DND-41 (cell line): ENCODE measurements around the gene ARSG.
A peak's percentile ranks its signal among the peaks of the same experiment; 100 is the strongest.

Experiments
- ATAC-seq: fragments of 200-7000 bp; cut with Tn5 transposase; 3 replicates; pipeline ENCODE4 v1.9.1; 2021; ENCODE audit warnings: low read depth; ENCODE audit not compliant: insufficient read depth
- DNase-seq: peaks from one replicate; pipeline ENCODE4 v3.0.0-alpha.2; 2020
- H2AFZ ChIP-seq: 2 replicates; pipeline ENCODE4 v1.6.0; 2012; ENCODE audit warnings: low read depth, low read length
- H3K27ac ChIP-seq: 2 replicates; pipeline ENCODE4 v1.5.1; 2012; ENCODE audit warnings: low read length, inconsistent platforms
- H3K27me3 ChIP-seq: fragments of 200-600 bp; sonication (generic); 2 replicates; pipeline ENCODE4 v1.6.0; 2012; ENCODE audit warnings: low read length, mild to moderate bottlenecking, inconsistent platforms; ENCODE audit not compliant: insufficient read depth, poor library complexity
- H3K36me3 ChIP-seq: 2 replicates; pipeline ENCODE4 v1.5.1; 2012; ENCODE audit warnings: low read length, inconsistent platforms; ENCODE audit not compliant: insufficient read depth
- H3K4me1 ChIP-seq: 2 replicates; pipeline ENCODE4 v1.5.1; 2012; ENCODE audit warnings: mild to moderate bottlenecking, low read length; ENCODE audit not compliant: insufficient read depth
- H3K4me2 ChIP-seq: 2 replicates; pipeline ENCODE4 v1.6.0; 2012; ENCODE audit warnings: mild to moderate bottlenecking, moderate library complexity, low read length, inconsistent platforms; ENCODE audit not compliant: insufficient read depth
- H3K4me3 ChIP-seq, 2 experiments: fragments of 200-600 bp in 1 of 2; shearing (Covaris generic) in 1 of 2; 2 replicates each; pipeline ENCODE4 v1.5.1; 2012 to 2016; ENCODE audit warnings: inconsistent platforms in 2 of 2, low read length in 2 of 2, mild to moderate bottlenecking in 2 of 2, low read depth in 1 of 2, moderate library complexity in 1 of 2
- H3K79me2 ChIP-seq: 2 replicates; pipeline ENCODE4 v1.6.0; 2012; ENCODE audit warnings: low read length, inconsistent platforms; ENCODE audit not compliant: insufficient read depth
- H3K9ac ChIP-seq: 2 replicates; pipeline ENCODE4 v1.6.0; 2012; ENCODE audit warnings: low read depth, mild to moderate bottlenecking, inconsistent platforms, low read length, moderate library complexity
- H3K9me3 ChIP-seq: 2 replicates; pipeline ENCODE4 v1.5.1; 2012; ENCODE audit warnings: low read length, moderate library complexity, mild to moderate bottlenecking, inconsistent platforms; ENCODE audit not compliant: insufficient read depth, severe bottlenecking
- H4K20me1 ChIP-seq: 2 replicates; pipeline ENCODE4 v1.6.0; 2012; ENCODE audit warnings: low read length; ENCODE audit not compliant: insufficient read depth
- EZH2 ChIP-seq: IDR thresholded peaks from 3 replicates; pipeline ENCODE4 v1.6.1; 2012; ENCODE audit warnings: borderline replicate concordance, low read depth, mild to moderate bottlenecking, moderate library complexity, low read length, inconsistent platforms; ENCODE audit not compliant: severe bottlenecking
- TF ChIP-seq, protein P1 (sequence below): IDR thresholded peaks from 2 replicates; pipeline ENCODE4 v1.5.1; 2012; ENCODE audit warnings: borderline replicate concordance, low read length, moderate library complexity, mild to moderate bottlenecking; ENCODE audit not compliant: poor library complexity, severe bottlenecking; ENCODE audit errors: extremely low read depth

ARSG gene

DNA sequence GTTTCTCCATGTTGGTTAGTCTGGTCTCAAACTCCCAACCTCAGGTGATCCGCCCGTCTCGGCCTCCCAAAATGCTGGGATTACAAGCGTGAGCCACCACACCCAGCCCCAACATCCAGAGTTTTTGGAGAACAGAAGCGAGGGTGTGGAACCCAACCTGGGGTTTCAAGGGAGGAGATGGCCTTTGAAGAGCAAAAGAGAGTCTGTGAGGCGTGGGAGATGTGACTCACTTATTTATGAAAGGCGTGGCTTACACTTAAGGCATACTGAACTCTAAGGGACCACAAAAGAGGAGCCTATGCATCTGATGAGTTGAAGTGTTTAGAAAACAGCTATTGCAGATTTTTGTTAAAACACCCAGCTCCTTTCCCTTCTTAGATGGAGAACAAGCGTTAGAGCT, 18.9 kb downstream of the ARSG start:
- no peak overlapping the region for H3K27ac ChIP-seq

DNA sequence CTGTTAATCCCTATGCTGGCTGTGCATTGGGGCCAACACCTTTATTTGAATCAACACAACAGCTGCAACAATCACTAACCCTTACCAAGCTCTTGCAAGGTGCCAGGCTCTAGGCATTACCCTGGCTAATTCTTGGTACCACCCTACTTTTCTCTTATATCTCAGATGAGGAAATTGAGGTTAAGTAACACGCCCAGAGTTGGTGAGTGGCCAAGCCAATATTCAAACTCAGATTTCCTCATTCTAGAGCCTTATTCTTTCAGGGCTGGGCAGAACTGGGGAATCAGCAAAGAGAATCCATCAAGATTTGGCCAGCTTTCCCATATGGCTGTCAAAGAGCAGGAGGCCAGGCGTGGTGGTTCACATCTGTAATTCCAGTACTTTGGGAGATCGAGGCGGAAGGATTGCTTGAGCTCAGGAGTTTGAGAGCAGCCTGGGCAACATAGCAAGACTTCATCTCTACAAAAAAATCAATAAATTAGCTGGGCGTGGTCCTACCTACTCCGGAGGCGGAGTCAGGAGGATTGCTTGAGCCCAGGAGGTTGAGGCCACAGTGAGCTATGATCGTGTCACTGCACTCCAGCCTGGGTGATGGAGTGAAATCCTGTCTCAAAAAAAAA, 23.7 kb downstream of the ARSG start:
- no peaks in the 10 kb centered on the region for H3K9me3 ChIP-seq
- no peak overlapping the region for H3K4me2 ChIP-seq
- H3K27ac ChIP-seq: no peak overlapping the region
- TF ChIP-seq, protein P1, sequence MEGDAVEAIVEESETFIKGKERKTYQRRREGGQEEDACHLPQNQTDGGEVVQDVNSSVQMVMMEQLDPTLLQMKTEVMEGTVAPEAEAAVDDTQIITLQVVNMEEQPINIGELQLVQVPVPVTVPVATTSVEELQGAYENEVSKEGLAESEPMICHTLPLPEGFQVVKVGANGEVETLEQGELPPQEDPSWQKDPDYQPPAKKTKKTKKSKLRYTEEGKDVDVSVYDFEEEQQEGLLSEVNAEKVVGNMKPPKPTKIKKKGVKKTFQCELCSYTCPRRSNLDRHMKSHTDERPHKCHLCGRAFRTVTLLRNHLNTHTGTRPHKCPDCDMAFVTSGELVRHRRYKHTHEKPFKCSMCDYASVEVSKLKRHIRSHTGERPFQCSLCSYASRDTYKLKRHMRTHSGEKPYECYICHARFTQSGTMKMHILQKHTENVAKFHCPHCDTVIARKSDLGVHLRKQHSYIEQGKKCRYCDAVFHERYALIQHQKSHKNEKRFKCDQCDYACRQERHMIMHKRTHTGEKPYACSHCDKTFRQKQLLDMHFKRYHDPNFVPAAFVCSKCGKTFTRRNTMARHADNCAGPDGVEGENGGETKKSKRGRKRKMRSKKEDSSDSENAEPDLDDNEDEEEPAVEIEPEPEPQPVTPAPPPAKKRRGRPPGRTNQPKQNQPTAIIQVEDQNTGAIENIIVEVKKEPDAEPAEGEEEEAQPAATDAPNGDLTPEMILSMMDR: no peak
- no peak for TF ChIP-seq EZH2
- no peaks in the 10 kb centered on the region for H3K27me3 ChIP-seq
- no peak overlapping the region for H3K4me3 ChIP-seq
- no peak overlapping the region for H2AFZ ChIP-seq
- no peaks in the 10 kb centered on the region for H3K79me2 ChIP-seq
- no peaks in the 10 kb centered on the region for H3K36me3 ChIP-seq
- peaks cover 14% of the 10 kb centered on the region for H3K4me1 ChIP-seq
- no peaks in the 10 kb centered on the region; the same call in 1 of the 2 replicates for H4K20me1 ChIP-seq
- ATAC-seq (peak; percentile 68), DNase-seq (no peak)
- H3K9ac ChIP-seq: no peak overlapping the region

More for the DNA sequence above, 18.9 kb downstream of the ARSG start:
- Histone ChIP-seq H3K27me3 (no peaks in the 10 kb centered on the region), H3K4me3 (no peak overlapping the region), H3K79me2 (no peaks in the 10 kb centered on the region), H3K36me3 (peaks cover 7% of the 10 kb centered on the region; the same call in 1 of the 2 replicates), H3K9me3 (no peaks in the 10 kb centered on the region), H3K4me1 (peaks cover 15% of the 10 kb centered on the region), H4K20me1 (no peaks in the 10 kb centered on the region), H3K9ac (no peak overlapping the region), H3K4me2 (no peak overlapping the region), H2AFZ (no peak overlapping the region)
- ATAC-seq (no peak; the same call in 2 of the 3 replicates), DNase-seq (no peak)
- no peak for TF ChIP-seq EZH2
- TF ChIP-seq, protein P1: no peak

DNA sequence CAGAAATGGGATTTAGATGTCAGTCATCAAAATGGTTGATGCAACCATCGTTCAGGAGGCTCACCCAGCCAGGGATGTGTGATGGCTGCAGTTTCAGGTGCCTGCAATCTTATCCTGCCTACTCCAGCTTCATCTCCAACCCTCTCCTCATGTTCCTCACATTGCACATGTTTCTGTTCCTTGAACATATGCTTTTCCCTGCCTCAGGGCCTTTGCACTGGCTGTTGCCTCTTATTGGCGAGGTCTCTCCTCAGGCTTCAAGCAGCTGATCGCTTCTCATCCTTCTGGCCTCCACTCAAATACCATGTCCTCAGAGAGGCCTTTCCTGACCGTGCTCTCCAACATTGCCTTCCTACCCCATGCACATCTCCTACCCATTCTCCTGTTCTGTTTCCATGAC, 24.6 kb downstream of the ARSG start:
- no peaks in the 10 kb centered on the region for H3K27me3 ChIP-seq
- no peaks in the 10 kb centered on the region; the same call in 1 of the 2 replicates for H4K20me1 ChIP-seq
- no peak overlapping the region for H3K27ac ChIP-seq
- no peak for DNase-seq
- no peaks in the 10 kb centered on the region for H3K9me3 ChIP-seq
- H3K4me1 ChIP-seq: peaks cover 14% of the 10 kb centered on the region
- no peak overlapping the region for H3K9ac ChIP-seq
- no peaks in the 10 kb centered on the region for H3K79me2 ChIP-seq
- no peak overlapping the region for H2AFZ ChIP-seq
- H3K36me3 ChIP-seq: no peaks in the 10 kb centered on the region
- TF ChIP-seq, protein P1: no peak
- no peak overlapping the region for H3K4me3 ChIP-seq
- no peak for ATAC-seq
- no peak overlapping the region for H3K4me2 ChIP-seq

DNA sequence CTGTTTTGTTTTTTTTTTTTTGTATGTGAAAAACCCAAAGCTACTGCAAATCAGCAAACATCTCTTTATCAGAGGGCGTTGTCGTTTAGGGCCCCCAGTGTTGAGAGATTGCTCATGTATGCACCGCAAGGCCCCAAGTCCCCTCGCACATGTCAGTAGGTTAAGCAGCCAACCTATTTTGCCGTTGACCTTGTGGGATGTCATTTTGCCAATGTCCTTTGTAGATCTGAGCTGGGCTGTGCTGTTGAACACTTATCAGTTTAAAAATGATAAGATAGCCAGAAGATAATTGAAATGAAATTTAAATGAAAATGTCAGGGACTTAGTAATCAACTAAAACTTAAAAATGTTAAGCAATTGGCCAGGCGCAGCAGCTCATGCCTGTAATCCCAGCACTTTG, 26.2 kb downstream of the ARSG start:
- Histone ChIP-seq H3K9me3 (no peaks in the 10 kb centered on the region), H3K27ac (no peak overlapping the region), H3K9ac (no peak overlapping the region), H3K4me2 (no peak overlapping the region), H2AFZ (no peak overlapping the region), H3K4me3 (no peak overlapping the region), H3K4me1 (peaks cover 14% of the 10 kb centered on the region), H3K36me3 (no peaks in the 10 kb centered on the region), H4K20me1 (no peaks in the 10 kb centered on the region; the same call in 1 of the 2 replicates), H3K27me3 (no peaks in the 10 kb centered on the region), H3K79me2 (no peaks in the 10 kb centered on the region)
- DNase-seq (no peak), ATAC-seq (no peak)
- TF ChIP-seq EZH2: no peak
- TF ChIP-seq, protein P1: no peak
